Raji (cell line): ENCODE results near the gene RCN2.
A peak's percentile ranks its signal among the peaks of the same experiment; 100 is the strongest.

Experiments used
- POLR2A ChIP-seq: IDR thresholded peaks from 2 replicates; pipeline ENCODE4 v1.6.1; 2011; ENCODE audit warnings: low read depth, low read length, control low read depth; ENCODE audit not compliant: insufficient read depth

Gene RCN2, protein sequence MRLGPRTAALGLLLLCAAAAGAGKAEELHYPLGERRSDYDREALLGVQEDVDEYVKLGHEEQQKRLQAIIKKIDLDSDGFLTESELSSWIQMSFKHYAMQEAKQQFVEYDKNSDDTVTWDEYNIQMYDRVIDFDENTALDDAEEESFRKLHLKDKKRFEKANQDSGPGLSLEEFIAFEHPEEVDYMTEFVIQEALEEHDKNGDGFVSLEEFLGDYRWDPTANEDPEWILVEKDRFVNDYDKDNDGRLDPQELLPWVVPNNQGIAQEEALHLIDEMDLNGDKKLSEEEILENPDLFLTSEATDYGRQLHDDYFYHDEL

DNA sequence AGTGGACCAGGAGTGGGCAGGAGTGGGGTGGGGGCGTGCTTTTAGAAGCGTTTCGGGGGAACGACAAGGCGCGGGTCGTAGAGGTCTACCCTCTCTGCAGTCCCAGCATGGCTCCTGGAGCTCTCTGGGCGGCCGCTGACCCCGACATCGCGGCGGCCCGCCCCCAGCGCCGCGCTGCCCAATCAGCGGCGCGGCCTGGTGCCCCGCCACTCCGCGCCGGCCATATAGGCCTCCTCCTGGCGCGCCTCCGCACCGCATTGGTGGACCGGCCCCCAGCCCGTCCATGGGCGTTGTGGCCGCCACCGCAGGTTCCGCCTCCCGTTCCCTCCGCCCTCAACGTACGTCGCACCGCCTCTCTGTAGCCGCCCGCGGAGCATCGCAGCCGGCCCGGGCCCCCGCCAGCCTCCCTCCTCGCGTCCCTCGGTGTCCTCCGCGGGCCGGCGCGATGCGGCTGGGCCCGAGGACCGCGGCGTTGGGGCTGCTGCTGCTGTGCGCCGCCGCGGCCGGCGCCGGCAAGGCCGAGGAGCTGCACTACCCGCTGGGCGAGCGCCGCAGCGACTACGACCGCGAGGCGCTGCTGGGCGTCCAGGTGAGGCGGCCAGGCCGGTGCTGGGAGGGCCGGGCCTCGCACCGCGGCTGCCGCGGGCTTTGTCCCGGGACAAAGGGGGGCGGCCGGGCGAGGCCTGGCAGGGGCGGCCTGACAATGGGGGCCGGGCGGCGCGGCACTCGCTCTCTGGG lies at the start of gene RCN2:
Gene RCN2 (plus strand): TSS at position 353 of the 738 bp plus-strand sequence. CDS start 93 bp downstream, at position 446.
- peak; percentile 94 for TF ChIP-seq POLR2A

DNA sequence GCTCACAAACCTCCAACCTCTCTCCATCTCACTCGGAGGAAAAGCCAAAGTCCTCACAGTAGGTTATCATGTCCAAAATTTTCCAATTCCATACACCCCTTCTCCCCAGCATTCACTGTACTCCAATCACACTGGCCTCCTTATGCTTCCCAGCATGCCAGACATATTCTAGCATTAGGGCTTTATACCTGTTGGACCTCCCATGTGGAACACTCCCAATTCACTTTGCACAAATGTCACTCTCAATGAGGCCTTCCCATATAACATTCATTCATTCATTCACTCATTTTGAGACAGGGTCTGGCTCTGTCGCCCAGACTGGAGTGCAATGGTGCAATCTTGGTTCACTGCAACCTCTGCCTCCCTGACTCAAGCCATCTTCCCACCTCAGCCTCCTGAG lies 46.3 kb upstream of the RCN2 start:
- TF ChIP-seq POLR2A: no peak

DNA sequence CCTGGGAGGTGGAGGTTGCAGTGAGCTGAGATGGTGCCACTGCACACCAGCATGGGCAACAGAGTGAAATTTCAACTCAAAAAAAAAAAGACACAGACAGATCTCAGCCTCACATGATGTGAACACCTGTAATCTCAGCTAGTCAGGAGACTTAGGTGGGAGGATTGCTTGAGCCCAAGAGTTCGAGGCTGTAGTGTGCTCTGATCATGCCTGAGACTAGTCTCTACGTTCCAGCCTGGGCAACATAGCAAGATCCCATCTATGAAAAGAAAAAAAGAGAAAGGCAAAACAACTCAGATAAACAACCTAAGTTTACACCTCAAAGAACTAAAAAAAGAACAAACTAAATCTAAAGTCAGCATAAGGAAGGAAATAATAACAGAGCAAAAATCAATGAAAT lies 37.4 kb upstream of the RCN2 start:
- TF ChIP-seq POLR2A: no peak

DNA sequence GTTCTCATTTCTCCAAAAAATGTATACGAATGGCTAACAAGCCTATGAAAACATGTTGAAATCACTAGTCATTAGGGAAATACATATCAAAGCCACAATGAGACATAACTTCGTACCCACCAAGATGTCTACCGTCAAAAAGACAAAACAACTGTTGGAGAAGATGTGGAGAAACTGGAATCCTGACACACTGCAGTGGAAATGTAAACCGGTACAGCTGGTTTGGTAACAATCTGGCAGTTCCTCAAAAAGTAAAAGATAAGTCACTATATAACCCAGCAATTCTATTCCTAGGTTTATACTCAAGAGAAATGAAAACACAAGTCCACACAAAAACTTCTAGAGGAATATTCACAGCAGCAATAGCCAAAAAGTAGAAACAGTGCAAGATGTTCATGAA lies 33.4 kb upstream of the RCN2 start:
- no peak for TF ChIP-seq POLR2A

DNA sequence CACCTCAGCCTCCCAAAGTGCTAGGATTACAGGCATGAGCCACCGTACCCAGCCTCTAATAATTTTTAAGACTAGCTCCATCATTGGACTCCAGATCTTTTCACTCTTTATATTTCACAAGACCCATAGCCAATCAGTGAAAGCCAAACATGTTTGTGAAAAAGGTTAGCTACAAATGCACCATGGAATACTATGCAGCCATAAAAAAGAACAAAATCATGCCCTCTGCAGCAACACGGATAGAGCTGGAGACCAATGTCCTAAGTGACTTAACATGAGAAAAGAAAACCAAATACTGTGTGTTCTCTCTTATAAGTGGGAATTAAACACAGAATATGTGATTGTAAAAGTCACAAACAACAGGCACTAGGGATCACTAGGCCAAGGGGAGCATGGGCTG lies 29.6 kb upstream of the RCN2 start:
- TF ChIP-seq POLR2A: no peak

DNA sequence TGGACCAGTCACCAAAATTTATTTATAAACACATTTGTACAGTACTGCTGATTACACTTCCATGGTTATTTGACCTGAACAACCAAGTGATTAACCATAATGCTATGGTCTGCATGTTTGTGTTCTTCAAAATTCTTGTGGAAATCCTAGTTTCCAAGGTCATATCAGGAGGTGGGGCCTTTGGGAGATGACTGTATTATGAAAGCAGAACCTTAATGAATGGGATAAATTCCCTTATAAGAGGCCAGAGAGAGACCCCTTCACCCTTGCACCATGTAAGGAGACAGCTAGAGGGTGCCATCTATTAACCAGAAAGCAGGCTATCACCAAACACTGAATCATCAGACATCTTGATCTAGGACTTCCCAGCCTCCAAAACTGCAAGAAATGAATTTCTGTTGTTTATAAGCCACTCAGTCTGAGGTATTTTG lies 28.3 kb upstream of the RCN2 start:
- TF ChIP-seq POLR2A: no peak

DNA sequence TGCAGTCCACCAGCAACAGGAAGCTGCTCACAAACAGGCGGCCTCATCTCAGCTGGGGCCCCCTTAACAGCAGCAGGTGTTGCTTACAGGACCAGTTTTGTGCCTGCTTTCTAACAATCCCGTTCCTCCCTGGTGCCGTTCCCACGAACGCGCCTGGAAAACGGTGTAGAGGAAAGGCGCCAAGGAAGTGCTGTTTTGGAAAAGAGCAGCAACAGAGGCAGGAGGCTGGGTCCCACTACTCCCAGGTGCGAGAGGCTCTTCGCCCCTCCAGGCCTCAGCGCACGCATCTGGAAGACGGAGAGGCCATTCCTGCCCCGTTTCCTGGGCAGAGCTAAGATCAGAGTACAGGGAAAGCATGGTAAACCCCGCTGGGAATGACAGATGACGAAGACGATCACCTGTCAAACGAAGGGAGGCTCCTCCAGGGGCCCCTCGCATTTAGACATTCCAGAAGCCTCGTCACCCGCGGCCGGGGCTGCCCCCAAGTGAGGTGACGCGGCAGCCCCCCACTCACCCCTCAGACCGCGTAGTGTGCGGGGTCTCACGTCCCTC lies 27.0 kb upstream of the RCN2 start:
- no peak for TF ChIP-seq POLR2A

DNA sequence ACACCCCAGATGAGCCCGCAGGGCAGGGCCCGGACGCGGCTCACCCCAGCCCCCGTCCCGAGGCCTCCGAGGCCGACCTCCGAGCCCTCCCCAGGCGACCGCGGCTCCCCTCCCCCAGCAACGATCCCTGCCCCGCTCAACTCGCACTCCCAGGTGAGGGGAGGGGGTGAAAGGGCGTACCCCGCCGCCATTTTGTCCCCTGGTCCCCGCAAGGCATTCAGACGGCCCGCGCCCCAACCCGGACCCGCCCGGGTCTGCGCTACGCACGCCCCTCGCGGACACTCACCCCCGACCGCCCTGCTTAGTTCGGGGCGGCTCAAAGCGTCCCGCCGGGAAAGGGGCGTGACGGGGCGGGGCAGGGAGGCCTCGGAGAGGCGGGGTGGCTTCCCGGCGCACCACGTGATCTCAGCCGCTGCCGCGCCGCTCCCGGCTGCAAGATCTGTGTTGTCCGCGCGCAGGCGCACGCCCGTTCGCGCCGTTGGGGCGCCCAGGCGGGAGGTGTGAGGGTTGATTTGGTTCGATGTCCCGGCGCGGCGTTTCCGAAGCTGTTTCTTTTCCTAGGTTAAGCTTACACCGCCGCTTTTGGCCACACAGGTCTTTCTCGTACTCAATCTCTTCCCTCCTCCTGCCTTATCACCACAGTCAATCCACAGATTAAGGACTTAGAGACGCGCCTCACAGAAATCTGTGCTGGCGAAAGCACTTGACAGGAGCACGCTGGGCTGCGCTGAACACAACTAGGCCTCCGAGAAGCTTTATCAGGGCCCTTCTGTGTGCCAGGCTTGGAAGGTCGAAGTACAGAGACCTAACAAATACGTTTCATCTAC lies 26.3 kb upstream of the RCN2 start, which contains the start of gene SCAPER:
Gene SCAPER (minus strand): TSS at position 328 of the 827 bp plus-strand sequence. CDS start 21,523 bp downstream, outside the sequence.
- peak; percentile 42; the same call in 1 of the 2 replicates for TF ChIP-seq POLR2A

DNA sequence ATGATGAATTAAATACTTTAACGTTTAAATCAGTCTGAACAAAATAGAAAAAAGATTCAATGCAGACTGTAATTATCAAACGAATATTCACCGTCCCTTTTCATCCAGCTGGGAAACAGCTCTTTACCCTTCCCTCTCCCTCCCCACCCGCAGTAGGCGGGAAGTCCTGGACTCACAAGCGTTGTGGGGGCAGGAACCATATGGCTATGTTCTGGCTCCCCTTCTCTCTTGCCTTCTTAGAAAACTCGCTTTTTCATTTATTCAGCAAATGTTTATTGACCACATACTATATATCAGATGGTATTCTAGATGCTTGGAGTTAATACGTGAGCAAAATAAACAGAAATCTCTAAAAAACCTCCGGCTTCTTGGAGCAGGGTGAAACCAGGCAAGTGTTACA lies 25.7 kb upstream of the RCN2 start:
- no peak for TF ChIP-seq POLR2A

DNA sequence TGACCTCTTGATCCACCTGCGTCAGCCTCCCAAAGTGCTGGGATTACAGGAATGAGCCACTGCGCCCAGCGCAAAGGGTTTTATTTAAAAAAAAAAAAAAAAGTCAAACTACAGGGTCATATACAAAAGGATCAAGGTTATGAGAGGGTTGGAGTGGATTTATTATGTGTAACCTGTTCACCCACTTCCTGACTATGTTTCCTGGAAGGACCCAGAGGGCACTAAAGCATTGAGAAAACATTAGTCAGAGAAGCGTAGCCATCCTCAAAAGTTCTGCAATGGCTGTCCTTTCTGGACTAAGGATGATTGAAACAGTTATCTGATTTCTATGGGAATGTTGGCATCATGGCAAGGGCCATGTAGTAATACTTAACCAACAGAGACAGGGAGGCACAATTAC lies 19.1 kb upstream of the RCN2 start:
- TF ChIP-seq POLR2A: no peak

DNA sequence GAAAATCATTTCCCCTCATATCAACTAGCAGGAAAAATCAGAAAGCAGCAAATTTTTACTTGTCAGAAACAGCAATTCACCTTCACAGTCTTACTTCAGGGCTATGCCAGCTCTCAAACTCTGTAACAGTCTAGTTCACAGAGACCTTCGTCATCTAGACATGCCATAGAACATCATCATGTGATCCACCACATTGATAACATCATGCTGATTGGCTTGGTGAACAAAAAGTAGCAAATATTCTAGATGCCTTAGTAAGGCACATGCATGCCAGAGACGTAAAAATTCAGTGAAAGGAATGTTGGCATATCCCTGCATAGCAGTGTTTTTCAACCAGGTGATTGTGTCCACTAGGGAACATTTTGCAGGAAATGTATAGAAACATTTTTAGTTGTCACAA lies 17.8 kb upstream of the RCN2 start:
- no peak for TF ChIP-seq POLR2A

DNA sequence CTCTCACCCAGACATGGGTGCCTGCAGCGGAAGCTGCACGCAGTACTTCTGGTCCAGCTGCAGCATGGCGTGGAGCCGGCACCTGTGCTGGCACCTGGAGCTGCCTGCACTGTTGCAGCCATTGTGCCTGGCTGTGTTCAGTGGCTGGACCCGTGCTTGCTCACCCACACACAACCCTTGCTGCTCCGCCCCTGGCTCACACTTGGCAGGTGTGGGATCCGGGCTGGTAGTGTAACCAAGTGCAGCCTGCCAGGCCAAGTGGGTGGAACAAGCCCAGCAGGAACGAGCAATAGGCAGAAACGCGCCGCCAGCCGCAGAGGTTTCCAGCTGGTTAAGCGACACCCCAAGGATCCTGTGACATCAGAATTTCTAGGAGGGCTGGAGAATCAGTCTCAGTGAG lies 15.2 kb upstream of the RCN2 start:
- TF ChIP-seq POLR2A: no peak

DNA sequence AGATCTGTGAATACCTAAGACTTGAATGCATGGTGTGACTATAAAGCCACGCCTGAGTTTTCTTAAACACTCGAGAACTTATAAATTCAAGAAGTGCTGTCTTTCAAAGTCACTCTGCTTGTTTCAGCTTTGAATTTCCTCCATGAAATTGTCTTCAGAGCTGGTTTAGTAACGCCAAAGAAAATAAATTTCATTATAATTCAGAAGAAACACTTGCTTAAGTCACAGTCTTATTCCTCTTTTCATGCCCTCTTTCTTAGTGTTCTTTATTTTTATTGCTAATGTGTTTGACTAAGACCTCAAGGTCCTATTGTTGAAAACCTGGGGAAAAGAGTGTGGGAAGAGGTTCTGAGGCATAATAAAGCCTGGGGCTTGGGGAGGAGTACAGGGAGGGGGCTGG lies 3.3 kb upstream of the RCN2 start:
- TF ChIP-seq POLR2A: no peak

DNA sequence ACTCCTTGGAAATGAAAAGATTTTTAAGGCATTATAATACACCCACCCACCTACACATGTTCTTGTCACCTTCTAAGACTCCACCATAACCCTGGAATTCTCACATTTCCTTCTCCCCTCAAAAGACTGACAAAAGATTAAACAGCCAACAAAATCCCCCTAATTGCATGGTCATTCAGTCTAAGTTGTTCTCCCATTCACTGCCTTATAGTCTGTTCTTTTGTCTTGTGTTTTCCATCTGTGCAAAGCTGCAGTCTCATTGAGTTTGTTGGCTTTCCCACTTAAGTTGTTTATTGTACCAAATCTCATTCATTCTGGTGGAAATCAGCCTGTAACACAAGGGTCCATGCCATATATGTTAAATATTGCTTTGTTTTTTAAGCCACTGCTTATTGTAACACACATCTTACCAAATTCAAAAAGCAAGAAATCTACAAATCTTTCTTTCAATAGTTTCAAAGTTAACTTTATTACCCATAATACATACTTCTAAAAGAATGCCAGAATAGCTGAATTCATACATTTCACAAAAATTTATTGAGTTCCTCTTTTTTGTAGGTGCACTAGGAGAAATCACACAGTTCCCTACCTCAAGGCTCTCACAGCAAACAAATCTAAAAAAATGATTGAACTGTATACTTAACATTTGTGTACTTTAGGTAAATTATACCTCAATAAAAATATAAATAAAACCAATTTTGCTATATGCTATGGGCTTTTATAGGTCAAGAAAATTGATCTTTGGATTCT lies 2.4 kb upstream of the RCN2 start:
- no peak for TF ChIP-seq POLR2A

DNA sequence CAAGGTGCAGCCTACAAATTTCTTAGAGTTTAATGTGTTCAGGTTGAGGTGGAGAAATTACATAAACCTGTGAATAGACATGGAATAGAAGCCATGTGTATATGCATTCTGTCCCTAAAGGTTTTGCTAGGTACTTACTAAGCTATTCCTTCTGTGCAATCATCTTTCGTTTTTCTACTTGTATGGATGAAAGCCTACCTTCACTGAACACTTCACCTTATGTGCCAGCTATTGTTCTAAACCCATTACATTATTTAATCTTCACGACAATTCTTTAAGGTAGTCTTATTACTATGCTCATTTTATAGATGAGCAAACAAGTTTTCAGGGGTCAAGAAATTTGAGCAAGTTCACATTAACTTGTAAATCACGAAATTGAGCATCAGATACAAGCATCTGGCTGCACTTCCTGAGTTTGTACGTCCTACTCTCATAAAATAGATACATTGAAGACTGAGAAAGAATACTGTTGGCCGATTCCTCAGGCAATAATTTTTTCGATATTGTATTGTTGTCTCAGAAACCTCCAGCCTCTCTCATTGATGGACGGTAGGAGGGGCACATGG lies 635 bp upstream of the RCN2 start:
- TF ChIP-seq POLR2A: no peak
